Tibial nerve (tissue), 4 donors: Measurements from ENCODE around the gene NARS2. TPM values are rescaled to one million over a fixed set of nuclear protein-coding genes. Genes with fewer than 3 reads are reported as not detected.
"Not testable (repeated sequence)": the region's sequence is repeated elsewhere in the genome, so short reads cannot be mapped to it uniquely, and the experiment has no call there.

Experiments
- DNase-seq, 2 donors: peaks; one replicate each; pipeline ENCODE4 v3.0.0-alpha.2; 2019; ENCODE audit warnings: low spot score in 2 of 2
- H3K27ac ChIP-seq, 4 donors: fragments of 200-600 bp; sonication (generic) in 3 of 4; one replicate each; pipeline ENCODE4 v1.5.1; 2017 to 2019; ENCODE audit warnings: mild to moderate bottlenecking in 1 of 4
- H3K27me3 ChIP-seq, 2 donors: fragments of 200-600 bp; sonication (generic) in 1 of 2; one replicate each; pipeline versions ENCODE4 v1.5.1 to v1.6.0; 2017 to 2019
- H3K36me3 ChIP-seq, 3 donors: fragments of 200-600 bp; sonication (generic); one replicate each; pipeline ENCODE4 v1.5.1; 2018 to 2019
- H3K4me1 ChIP-seq, 4 donors: fragments of 200-600 bp; sonication (generic) in 3 of 4; one replicate each; pipeline ENCODE4 v1.5.1; 2017 to 2019
- H3K4me3 ChIP-seq, 4 donors: fragments of 200-600 bp; sonication (generic) in 3 of 4; one replicate each; pipeline ENCODE4 v1.5.1; 2017 to 2019; ENCODE audit warnings: mild to moderate bottlenecking in 1 of 4, moderate library complexity in 1 of 4
- H3K9me3 ChIP-seq, 4 donors: fragments of 200-600 bp; sonication (generic) in 3 of 4; one replicate each; pipeline ENCODE4 v1.5.1; 2017 to 2019
- EP300 ChIP-seq, 2 donors: sonication (generic); formaldehyde crosslinking; IDR thresholded peaks; one replicate each; pipeline ENCODE4 v1.6.1; 2017; ENCODE audit warnings: antibody characterized with exemption in 2 of 2, mild to moderate bottlenecking in 1 of 2
- POLR2A ChIP-seq, 2 donors: fragments of 450-650 bp; IDR thresholded peaks; one replicate each; pipeline ENCODE4 v1.6.1; 2017; ENCODE audit warnings: antibody characterized with exemption in 2 of 2, mild to moderate bottlenecking in 2 of 2, moderate library complexity in 2 of 2
- WGBS, 2 donors: methylation state at CpG; one replicate each; pipeline ENCODE4 v1.1.5; 2018; 5-methylcytosine and 5-hydroxymethylcytosine counted together
- total RNA-seq, 4 donors: library from RNA; depleted of rRNA; stranded (reverse); fragments of >200 nt; gene quantifications; one replicate each; pipeline ENCODE4 v1.1.0, GENCODE V29; 2016
- TF ChIP-seq, protein P1 (sequence below), 5 experiments: fragments of 200-600 bp in 3 of 5; fragments of 450-650 bp in 2 of 5; sonication (generic) in 3 of 5; IDR thresholded peaks; one replicate each; pipeline ENCODE4 v1.5.1; 2016 to 2019; ENCODE audit warnings: antibody characterized with exemption in 5 of 5, mild to moderate bottlenecking in 3 of 5, moderate library complexity in 2 of 5

The NARS2 gene
- total RNA-seq, 4 donors from 2014 or later, result 16.5 to 23.8 (median 19.2) TPM

DNA sequence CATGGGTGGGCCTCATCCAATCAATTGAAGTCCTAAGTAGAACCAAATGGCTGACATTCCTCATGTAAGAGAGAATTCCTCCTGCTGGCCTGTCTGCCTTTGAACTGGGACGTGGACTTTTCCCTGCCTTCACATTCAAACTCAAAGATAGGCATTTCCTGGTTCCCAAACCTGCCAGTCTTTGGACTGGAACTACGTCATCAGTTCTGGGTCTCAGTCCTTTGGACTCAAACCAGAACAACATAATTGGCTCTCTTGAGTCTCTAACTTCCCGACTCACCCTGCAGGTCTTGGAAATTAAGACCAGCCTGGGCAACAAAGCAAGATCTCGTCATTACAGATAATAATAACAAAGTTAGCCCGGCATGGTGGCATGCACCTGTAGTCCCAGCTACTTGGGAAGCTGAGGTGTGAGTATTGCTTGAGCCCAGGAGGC, 38.7 kb upstream of the NARS2 start:
- TF ChIP-seq, protein P1, sequence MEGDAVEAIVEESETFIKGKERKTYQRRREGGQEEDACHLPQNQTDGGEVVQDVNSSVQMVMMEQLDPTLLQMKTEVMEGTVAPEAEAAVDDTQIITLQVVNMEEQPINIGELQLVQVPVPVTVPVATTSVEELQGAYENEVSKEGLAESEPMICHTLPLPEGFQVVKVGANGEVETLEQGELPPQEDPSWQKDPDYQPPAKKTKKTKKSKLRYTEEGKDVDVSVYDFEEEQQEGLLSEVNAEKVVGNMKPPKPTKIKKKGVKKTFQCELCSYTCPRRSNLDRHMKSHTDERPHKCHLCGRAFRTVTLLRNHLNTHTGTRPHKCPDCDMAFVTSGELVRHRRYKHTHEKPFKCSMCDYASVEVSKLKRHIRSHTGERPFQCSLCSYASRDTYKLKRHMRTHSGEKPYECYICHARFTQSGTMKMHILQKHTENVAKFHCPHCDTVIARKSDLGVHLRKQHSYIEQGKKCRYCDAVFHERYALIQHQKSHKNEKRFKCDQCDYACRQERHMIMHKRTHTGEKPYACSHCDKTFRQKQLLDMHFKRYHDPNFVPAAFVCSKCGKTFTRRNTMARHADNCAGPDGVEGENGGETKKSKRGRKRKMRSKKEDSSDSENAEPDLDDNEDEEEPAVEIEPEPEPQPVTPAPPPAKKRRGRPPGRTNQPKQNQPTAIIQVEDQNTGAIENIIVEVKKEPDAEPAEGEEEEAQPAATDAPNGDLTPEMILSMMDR (IDR thresholded peaks at IDR 0.05), result no peak
- TF ChIP-seq EP300 (IDR thresholded peaks at IDR 0.05) (no peak), POLR2A (IDR thresholded peaks at IDR 0.05) (no peak)
- Histone ChIP-seq H3K36me3 (no peaks in the 10 kb centered on the region), H3K27ac (no peak overlapping the region), H3K27me3 (no peaks in the 10 kb centered on the region), H3K9me3 (peaks cover 0 to 9% (median 0%) of the 10 kb centered on the region in 4 donors), H3K4me1 (no peaks in the 10 kb centered on the region), H3K4me3 (no peak overlapping the region)
- WGBS, 2 donors, result 77 to 91% methylated on average over 5 of the region's 5 CpGs
- no peak for DNase-seq

DNA sequence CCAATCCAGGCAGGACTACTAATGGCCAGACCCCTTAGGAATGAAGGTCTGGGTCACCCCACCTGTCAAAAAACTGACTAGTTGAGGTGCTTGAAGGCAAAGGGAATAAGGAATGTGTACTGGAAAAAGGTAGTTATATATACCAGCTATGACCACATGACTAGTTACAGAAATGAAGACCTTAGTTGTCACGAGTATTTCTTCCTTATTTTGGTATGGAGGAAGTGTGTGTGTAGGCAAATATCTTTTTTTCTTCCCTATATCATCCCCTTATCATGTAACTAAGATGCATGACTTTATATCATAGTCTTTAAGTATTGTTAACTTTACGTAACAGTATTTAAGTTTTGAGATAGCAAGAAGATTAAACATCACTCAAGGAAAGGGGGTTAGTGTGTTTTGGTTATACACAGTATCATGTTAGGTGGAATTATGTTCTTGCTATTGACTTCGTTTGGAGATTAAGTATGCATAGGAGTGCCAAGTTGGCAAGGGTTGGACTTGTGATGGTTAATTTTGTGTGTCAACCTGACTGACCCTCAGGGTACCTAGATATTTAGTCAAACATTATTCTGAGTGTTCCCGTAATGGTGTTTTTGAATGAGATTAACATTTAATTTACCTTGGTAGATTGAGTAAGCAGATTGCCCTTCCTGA, 38.2 kb upstream of the NARS2 start:
- H3K36me3 ChIP-seq, result no peaks in the 10 kb centered on the region
- H3K4me1 ChIP-seq, result no peaks in the 10 kb centered on the region
- H3K9me3 ChIP-seq, result peaks cover 0 to 9% (median 0%) of the 10 kb centered on the region in 4 donors
- TF ChIP-seq, protein P1 (IDR thresholded peaks at IDR 0.05), result no peak
- TF ChIP-seq POLR2A (IDR thresholded peaks at IDR 0.05) (no peak), EP300 (IDR thresholded peaks at IDR 0.05) (no peak)
- no peak for DNase-seq
- no peaks in the 10 kb centered on the region for H3K27me3 ChIP-seq
- WGBS, 2 donors, result 73 to 80% methylated on average over 4 of the region's 4 CpGs
- no peak overlapping the region for H3K27ac ChIP-seq
- H3K4me3 ChIP-seq, result no peak overlapping the region

DNA sequence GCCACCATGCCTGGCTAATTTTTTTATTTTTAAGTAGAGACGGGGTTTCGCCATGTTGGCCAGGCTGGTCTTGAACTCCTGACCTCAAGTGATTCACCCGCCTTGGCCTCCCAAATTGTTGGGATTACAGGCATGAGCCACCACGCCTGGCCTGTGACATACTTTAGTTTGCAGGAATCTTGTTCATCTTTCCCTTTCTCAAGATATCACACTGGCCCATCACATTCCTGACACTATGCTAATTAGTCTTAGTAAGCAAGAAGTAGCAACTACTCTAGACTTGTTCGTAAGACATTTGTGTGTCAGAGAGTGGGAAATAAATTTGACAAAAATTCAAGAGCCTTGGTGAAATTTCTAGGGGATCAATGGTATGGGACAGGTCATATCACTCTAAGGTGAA, 34.7 kb upstream of the NARS2 start:
- not testable (repeated sequence) for H3K4me1 ChIP-seq, H3K36me3 ChIP-seq, H3K27me3 ChIP-seq, H3K27ac ChIP-seq, H3K4me3 ChIP-seq, DNase-seq, H3K9me3 ChIP-seq
- WGBS, 2 donors, result 78% methylated on average over 5 of the region's 5 CpGs

DNA sequence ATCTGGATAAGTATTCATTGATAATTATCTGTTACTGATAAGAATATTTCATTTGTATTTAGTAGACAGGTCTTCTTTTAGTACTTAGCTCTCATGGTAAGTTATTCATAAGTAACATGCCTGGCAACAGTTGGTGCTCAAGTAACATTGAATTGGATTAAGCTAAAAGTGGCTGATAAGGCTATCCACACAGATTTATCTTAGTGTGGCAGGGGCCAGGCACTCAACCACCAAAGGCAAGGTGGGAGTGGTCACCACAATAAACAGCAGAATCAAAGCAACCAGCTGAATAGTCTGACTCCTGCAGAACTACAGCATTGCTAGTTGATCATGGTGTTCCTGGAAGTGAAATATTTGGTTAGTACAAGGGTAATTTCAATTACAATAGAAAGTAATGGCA, 33.0 kb upstream of the NARS2 start:
- TF ChIP-seq POLR2A (IDR thresholded peaks at IDR 0.05) (no peak), EP300 (IDR thresholded peaks at IDR 0.05) (no peak)
- TF ChIP-seq, protein P1 (IDR thresholded peaks at IDR 0.05), result no peak
- Histone ChIP-seq H3K4me1 (no peaks in the 10 kb centered on the region), H3K9me3 (peaks cover 0 to 7% (median 0%) of the 10 kb centered on the region in 4 donors), H3K36me3 (no peaks in the 10 kb centered on the region), H3K4me3 (no peak overlapping the region), H3K27ac (no peak overlapping the region), H3K27me3 (no peaks in the 10 kb centered on the region)
- no peak for DNase-seq

DNA sequence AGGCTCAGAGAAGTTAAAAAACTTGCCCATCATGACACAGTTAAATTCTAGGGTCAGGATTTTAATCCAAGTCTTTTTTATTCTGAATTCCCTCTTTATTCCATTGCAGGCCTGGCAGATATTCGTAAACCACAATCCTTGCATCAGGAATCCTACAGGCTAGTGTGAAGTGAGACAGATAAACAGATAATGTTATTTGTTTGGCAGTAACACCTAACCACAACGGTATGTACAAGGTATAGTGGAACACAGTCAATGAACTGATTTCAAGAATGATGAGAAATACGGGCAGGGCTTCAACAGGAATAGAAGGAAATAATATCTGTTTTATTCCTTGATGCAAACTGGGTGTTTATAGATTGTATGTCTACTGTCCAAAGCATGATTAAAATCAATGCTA, 32.0 kb upstream of the NARS2 start:
- no peak for DNase-seq
- Histone ChIP-seq H3K36me3 (no peaks in the 10 kb centered on the region), H3K27me3 (no peaks in the 10 kb centered on the region), H3K9me3 (peaks cover 0 to 10% (median 0%) of the 10 kb centered on the region in 4 donors), H3K4me1 (no peaks in the 10 kb centered on the region), H3K4me3 (no peak overlapping the region), H3K27ac (no peak overlapping the region)
- TF ChIP-seq POLR2A (IDR thresholded peaks at IDR 0.05), result no peak
- no peak for TF ChIP-seq EP300 (IDR thresholded peaks at IDR 0.05)
- TF ChIP-seq, protein P1 (IDR thresholded peaks at IDR 0.05), result no peak
- 58 to 72% methylated on average over 3 of the region's 3 CpGs for whole genome bisulfite sequencing, 2 donors
